Panc1 (cell line): ENCODE data around the gene FOSB. TPM values are rescaled to one million over a fixed set of nuclear protein-coding genes. Genes with fewer than 3 reads are reported as not detected.

ENCODE experiments used
- ATAC-seq: fragments of 200-7000 bp; cut with Tn5 transposase; 2 replicates; pipeline ENCODE4 v1.9.1; 2020; ENCODE audit warnings: mild to moderate bottlenecking, moderate library complexity
- BruUV-seq: library from RNA; stranded (reverse); fragments of 400-500 nt; replicated peaks from 2 replicates; lab custom pipeline; 2021; lab: Mats Ljungman, UMichigan
- CTCF ChIA-PET: fragments of 300-600 bp; sonication (Branson Sonifier 250); formaldehyde crosslinking; loops from one replicate; lab custom pipeline; 2022; ENCODE audit warnings: antibody characterized with exemption; lab: Charles Lee
- POLR2A ChIA-PET: fragments of 300-600 bp; sonication (Branson Sonifier 250); formaldehyde crosslinking; loops from one replicate; lab custom pipeline; 2022; ENCODE audit warnings: antibody characterized with exemption; lab: Charles Lee
- DNase-seq: peaks from one replicate; pipeline ENCODE4 v3.0.0-alpha.2; 2010; ENCODE audit warnings: low read depth, low spot score
- H3K27ac ChIP-seq: 2 replicates; pipeline ENCODE4 v1.5.1; 2011; ENCODE audit warnings: mild to moderate bottlenecking, low read length, inconsistent platforms
- H3K27me3 ChIP-seq: fragments of 200-500 bp; sonication (Bioruptor generic); 2 replicates; pipeline ENCODE4 v1.6.0; 2014; ENCODE audit warnings: low read length, inconsistent platforms; ENCODE audit not compliant: control insufficient read depth, insufficient read depth
- H3K36me3 ChIP-seq: fragments of 200-500 bp; sonication (Bioruptor generic); 2 replicates; pipeline ENCODE4 v1.5.1; 2014; ENCODE audit warnings: inconsistent platforms, mild to moderate bottlenecking, low read length, moderate library complexity; ENCODE audit not compliant: control insufficient read depth, insufficient read depth
- H3K4me1 ChIP-seq: 2 replicates; pipeline ENCODE4 v1.5.1; 2011; ENCODE audit warnings: inconsistent platforms, mild to moderate bottlenecking, low read length, moderate library complexity; ENCODE audit not compliant: control insufficient read depth, insufficient read depth
- H3K4me3 ChIP-seq, 2 experiments: 2 replicates each; pipeline ENCODE4 v1.5.1; 2011 to 2012; ENCODE audit warnings: low read depth in 2 of 2, low read length in 2 of 2, mild to moderate bottlenecking in 2 of 2, inconsistent platforms in 1 of 2, moderate library complexity in 1 of 2
- H3K9me3 ChIP-seq: fragments of 200-500 bp; sonication (Bioruptor generic); 2 replicates; pipeline ENCODE4 v1.5.1; 2014; ENCODE audit warnings: low read depth, mild to moderate bottlenecking, inconsistent platforms, low read length, moderate library complexity; ENCODE audit not compliant: control insufficient read depth, insufficient read depth
- POLR2AphosphoS5 ChIP-seq: IDR thresholded peaks from 2 replicates; pipeline ENCODE4 v1.6.1; 2012; ENCODE audit warnings: mild to moderate bottlenecking, low read depth, low read length, moderate library complexity
- SIN3A ChIP-seq: IDR thresholded peaks from 2 replicates; pipeline ENCODE4 v1.6.1; 2012; ENCODE audit warnings: low read depth, mild to moderate bottlenecking, low read length, moderate library complexity, borderline replicate concordance; ENCODE audit not compliant: insufficient read depth
- TCF7L2 ChIP-seq: IDR thresholded peaks from 2 replicates; pipeline ENCODE4 v1.6.1; 2011; ENCODE audit warnings: mild to moderate bottlenecking, low read depth, low read length, inconsistent platforms
- in situ Hi-C: cut with HindIII; loops from 2 replicates; pipeline ENCODE4 v1.10.0; 2016; ENCODE audit warnings: low sequenced_read_pairs, low pct_unique_long_range_greater_than_20kb
- intact Hi-C: fragments of 100-400 bp; cut with micrococcal nuclease; formaldehyde crosslinking; loops from one replicate; pipeline ENCODE4 v1.10.0; 2022; ENCODE audit not compliant: unreplicated experiment
- total RNA-seq: library from RNA; stranded (reverse); gene quantifications from one replicate; pipeline ENCODE4 v1.2.1, GENCODE V29; 2021; ENCODE audit not compliant: unreplicated experiment
- TF ChIP-seq, protein P1 (sequence below): fragments of 450-650 bp; IDR thresholded peaks from 2 replicates; pipeline ENCODE4 v1.5.1; 2017; ENCODE audit warnings: mild to moderate bottlenecking
- TF ChIP-seq, protein P2 (sequence below), 2 experiments: IDR thresholded peaks; 2 replicates each; pipeline ENCODE4 v1.6.1; 2011 to 2012; ENCODE audit warnings: low read depth in 2 of 2, control low read depth in 1 of 2, low read length in 1 of 2, mild to moderate bottlenecking in 1 of 2, moderate library complexity in 1 of 2; ENCODE audit not compliant: insufficient read depth in 1 of 2

Gene FOSB
- total RNA-seq, 1 experiment from 2014 or later, result 13.4 TPM

DNA sequence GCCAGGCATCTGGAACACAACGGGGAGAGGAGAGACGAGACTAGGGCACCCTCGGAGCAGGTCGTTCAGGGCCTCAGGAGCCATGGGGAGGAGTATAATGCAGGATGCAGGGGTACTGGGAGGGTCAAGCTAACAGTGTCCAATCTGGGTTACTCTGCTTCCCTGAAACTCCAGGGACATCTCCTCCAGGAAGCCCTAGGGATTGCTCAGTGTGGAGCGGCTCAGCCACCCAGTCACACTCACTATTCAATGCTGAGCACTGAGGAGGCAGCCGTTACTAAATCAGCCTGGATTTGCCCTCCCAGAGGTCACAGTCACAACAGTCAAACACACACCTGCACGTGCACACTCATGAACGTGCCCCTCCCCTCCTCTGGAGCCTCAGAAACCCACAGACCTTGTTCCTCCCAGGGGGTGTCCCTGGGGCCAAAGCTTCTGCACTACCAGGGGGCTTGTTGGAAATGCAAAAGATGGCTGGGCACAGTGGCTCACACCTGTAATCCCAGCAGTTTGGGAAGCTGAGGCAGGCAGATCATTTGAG lies 6.9 kb upstream of the FOSB start:
- Histone ChIP-seq H3K4me3 (no peak overlapping the region), H3K27ac (no peak overlapping the region), H3K4me1 (peaks cover 5% of the 10 kb centered on the region), H3K9me3 (no peaks in the 10 kb centered on the region), H3K36me3 (no peaks in the 10 kb centered on the region), H3K27me3 (no peaks in the 10 kb centered on the region)
- ChIA-PET POLR2A (no interaction called here), CTCF (interaction anchor here (0.5 kb wide), 1 partner anchor 13 kb away, joined by 3 read pairs; no protein-coding TSS in a partner anchor)
- TF ChIP-seq TCF7L2, result no peak
- TF ChIP-seq, protein P1, sequence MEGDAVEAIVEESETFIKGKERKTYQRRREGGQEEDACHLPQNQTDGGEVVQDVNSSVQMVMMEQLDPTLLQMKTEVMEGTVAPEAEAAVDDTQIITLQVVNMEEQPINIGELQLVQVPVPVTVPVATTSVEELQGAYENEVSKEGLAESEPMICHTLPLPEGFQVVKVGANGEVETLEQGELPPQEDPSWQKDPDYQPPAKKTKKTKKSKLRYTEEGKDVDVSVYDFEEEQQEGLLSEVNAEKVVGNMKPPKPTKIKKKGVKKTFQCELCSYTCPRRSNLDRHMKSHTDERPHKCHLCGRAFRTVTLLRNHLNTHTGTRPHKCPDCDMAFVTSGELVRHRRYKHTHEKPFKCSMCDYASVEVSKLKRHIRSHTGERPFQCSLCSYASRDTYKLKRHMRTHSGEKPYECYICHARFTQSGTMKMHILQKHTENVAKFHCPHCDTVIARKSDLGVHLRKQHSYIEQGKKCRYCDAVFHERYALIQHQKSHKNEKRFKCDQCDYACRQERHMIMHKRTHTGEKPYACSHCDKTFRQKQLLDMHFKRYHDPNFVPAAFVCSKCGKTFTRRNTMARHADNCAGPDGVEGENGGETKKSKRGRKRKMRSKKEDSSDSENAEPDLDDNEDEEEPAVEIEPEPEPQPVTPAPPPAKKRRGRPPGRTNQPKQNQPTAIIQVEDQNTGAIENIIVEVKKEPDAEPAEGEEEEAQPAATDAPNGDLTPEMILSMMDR, result no peak
- no peak for TF ChIP-seq SIN3A
- TF ChIP-seq POLR2AphosphoS5, result no peak
- TF ChIP-seq, protein P2, sequence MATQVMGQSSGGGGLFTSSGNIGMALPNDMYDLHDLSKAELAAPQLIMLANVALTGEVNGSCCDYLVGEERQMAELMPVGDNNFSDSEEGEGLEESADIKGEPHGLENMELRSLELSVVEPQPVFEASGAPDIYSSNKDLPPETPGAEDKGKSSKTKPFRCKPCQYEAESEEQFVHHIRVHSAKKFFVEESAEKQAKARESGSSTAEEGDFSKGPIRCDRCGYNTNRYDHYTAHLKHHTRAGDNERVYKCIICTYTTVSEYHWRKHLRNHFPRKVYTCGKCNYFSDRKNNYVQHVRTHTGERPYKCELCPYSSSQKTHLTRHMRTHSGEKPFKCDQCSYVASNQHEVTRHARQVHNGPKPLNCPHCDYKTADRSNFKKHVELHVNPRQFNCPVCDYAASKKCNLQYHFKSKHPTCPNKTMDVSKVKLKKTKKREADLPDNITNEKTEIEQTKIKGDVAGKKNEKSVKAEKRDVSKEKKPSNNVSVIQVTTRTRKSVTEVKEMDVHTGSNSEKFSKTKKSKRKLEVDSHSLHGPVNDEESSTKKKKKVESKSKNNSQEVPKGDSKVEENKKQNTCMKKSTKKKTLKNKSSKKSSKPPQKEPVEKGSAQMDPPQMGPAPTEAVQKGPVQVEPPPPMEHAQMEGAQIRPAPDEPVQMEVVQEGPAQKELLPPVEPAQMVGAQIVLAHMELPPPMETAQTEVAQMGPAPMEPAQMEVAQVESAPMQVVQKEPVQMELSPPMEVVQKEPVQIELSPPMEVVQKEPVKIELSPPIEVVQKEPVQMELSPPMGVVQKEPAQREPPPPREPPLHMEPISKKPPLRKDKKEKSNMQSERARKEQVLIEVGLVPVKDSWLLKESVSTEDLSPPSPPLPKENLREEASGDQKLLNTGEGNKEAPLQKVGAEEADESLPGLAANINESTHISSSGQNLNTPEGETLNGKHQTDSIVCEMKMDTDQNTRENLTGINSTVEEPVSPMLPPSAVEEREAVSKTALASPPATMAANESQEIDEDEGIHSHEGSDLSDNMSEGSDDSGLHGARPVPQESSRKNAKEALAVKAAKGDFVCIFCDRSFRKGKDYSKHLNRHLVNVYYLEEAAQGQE (IDR thresholded peaks at IDR 0.05; ENCODE audit: insufficient read depth in 1 of 2, low read depth in 2 of 2, low read length in 1 of 2), result no peak
- intact Hi-C loops, result no loop called here
- in situ Hi-C loops, result no loop called here
- ATAC-seq, result no peak
- BruUV-seq, result no TSS peak
- DNase-seq, result no peak

DNA sequence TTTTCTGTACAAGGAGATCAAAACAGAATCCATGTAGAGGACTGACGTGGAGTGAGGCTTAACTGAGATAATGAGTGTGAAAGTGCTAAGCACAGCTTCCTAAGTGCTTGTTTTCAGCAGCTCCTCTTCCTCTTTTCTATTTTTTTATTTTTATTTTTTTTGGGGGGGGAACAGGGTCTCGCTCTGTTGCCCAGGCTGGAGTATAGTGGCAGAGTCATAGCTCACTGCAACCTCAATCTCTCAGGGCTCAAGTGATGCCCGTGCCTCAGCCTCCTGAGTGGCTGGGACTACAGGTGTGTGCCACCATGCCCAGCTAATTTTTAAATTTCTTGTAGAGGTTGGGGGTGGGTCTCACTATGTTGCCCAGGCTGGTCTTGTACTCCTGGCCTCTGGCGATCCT lies 5.6 kb upstream of the FOSB start:
- DNase-seq, result no peak
- Histone ChIP-seq H3K4me3 (no peak overlapping the region), H3K36me3 (no peaks in the 10 kb centered on the region), H3K27me3 (no peaks in the 10 kb centered on the region), H3K27ac (no peak overlapping the region), H3K9me3 (no peaks in the 10 kb centered on the region), H3K4me1 (no peaks in the 10 kb centered on the region; the same call in 1 of the 2 replicates)
- no peak for ATAC-seq
- intact Hi-C loops, result no loop called here
- no TSS peak for BruUV-seq
- in situ Hi-C loops, result no loop called here
- CTCF ChIA-PET, result interaction anchor here (0.6 kb wide), 1 partner anchor 37 kb away, joined by 5 read pairs; no protein-coding TSS in a partner anchor
- POLR2A ChIA-PET, result no interaction called here
- TF ChIP-seq, protein P1, result no peak
- no peak for TF ChIP-seq TCF7L2
- TF ChIP-seq, protein P2 (IDR thresholded peaks at IDR 0.05; ENCODE audit: insufficient read depth in 1 of 2, low read depth in 2 of 2, low read length in 1 of 2), result no peak
- TF ChIP-seq POLR2AphosphoS5, result no peak
- no peak for TF ChIP-seq SIN3A
